Left lung (tissue), 10 donors: ENCODE measurements around the gene FAM78A. TPM values are rescaled to one million over a fixed set of nuclear protein-coding genes. Genes with fewer than 3 reads are reported as not detected.
A peak's percentile ranks its signal among the peaks of the same experiment; 100 is the strongest.

Source experiments
- ATAC-seq: fragments of 200-7000 bp; cut with Tn5 transposase; one replicate; pipeline ENCODE4 v1.9.1; 2020; ENCODE audit warnings: moderate library complexity
- DNase-seq, 4 donors: peaks; one replicate each; pipeline ENCODE4 v3.0.0-alpha.2; 2013 to 2020
- H3K27ac ChIP-seq, 2 donors: fragments of 200-600 bp; sonication (generic) in 1 of 2; one replicate each; pipeline versions ENCODE4 v1.5.0 to v1.8.0; 2020 to 2021
- H3K27me3 ChIP-seq, 2 donors: fragments of 200-600 bp; sonication (generic) in 1 of 2; one replicate each; pipeline versions ENCODE4 v1.5.0 to v1.8.0; 2020 to 2021
- H3K36me3 ChIP-seq, 2 donors: fragments of 200-600 bp; sonication (generic) in 1 of 2; one replicate each; pipeline versions ENCODE4 v1.5.0 to v1.8.0; 2020 to 2021
- H3K4me1 ChIP-seq, 2 donors: fragments of 200-600 bp; one replicate each; pipeline ENCODE4 v1.8.0; 2021
- H3K4me3 ChIP-seq, 2 donors: fragments of 200-600 bp; sonication (generic) in 1 of 2; one replicate each; pipeline versions ENCODE4 v1.5.0 to v1.8.0; 2020 to 2021; ENCODE audit warnings: mild to moderate bottlenecking in 1 of 2
- H3K9me3 ChIP-seq, 2 donors: fragments of 200-600 bp; sonication (generic) in 1 of 2; one replicate each; pipeline versions ENCODE4 v1.5.0 to v1.8.0; 2020 to 2021
- intact Hi-C, 2 donors: fragments of 100-400 bp; cut with DNase I; formaldehyde crosslinking; loops; one replicate each; pipeline versions ENCODE4 v1.11.2 to v1.14.2; 2022
- polyA plus RNA-seq, 6 donors: library from polyadenylated mRNA; unstranded; fragments of 120-200 nt; gene quantifications; one replicate each; pipeline ENCODE4 v1.2.1, GENCODE V29; 2013; ENCODE audit not compliant: insufficient read length in 6 of 6
- total RNA-seq, 2 donors: library from RNA; stranded (reverse); fragmentation: NEBNext Ultra II Directional; extraction: Animal tissue kit (Norgen Biotek cat#: 25700); gene quantifications; one replicate each; pipeline ENCODE4 v1.2.1, GENCODE V29; 2021
- TF ChIP-seq, protein P1 (sequence below), 2 donors: fragments of 200-600 bp; sonication (generic) in 1 of 2; IDR thresholded peaks; one replicate each; pipeline versions ENCODE4 v1.5.0 to v1.8.0; 2021; ENCODE audit warnings: antibody characterized with exemption in 2 of 2
- donor health status: DM: no; HTN: yes; CAD: no.
- donor health status: DM: no; HTN: no; CAD: no.

FAM78A gene
- total and polyA plus RNA-seq, 8 donors: 3.5 to 18.1 (median 6.5) TPM

DNA sequence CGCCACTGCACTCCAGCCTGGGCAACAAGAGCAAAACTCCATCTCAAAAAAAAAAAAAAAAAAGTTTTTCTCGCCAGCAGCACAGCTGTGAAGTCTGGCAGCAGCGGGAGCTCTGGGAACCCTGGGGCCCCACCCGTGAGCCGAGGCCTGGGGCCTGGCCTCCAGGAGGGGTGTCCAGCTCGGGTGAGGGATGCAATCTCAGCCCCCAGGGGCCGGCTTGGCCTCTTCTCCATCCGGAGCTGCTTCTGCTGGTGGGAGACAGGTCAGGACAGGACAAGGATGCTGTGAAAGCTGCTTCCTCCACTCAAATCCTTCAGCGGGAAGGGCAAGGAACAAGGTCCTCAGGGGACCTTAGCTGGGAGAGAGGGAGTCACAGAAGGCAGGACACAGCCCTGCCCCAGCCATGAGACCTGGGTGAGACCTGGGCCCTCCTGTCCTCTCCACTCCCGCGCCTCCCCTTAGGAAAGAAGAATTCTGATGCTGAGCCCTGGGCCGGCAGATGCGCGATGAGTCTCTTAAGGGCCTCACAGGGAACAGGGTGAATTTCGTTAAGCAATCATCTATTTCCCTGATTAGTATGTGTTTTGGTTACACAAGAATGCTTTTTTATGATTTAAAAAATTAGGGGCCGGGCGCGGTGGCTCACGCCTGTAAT is 43.8 kb upstream of the FAM78A start:
- Histone ChIP-seq H3K36me3 (no peaks in the 10 kb centered on the region), H3K27ac (no peak overlapping the region), H3K4me1 (no peaks in the 10 kb centered on the region), H3K4me3 (no peak overlapping the region), H3K27me3 (no peaks in the 10 kb centered on the region), H3K9me3 (no peaks in the 10 kb centered on the region)
- TF ChIP-seq, protein P1, sequence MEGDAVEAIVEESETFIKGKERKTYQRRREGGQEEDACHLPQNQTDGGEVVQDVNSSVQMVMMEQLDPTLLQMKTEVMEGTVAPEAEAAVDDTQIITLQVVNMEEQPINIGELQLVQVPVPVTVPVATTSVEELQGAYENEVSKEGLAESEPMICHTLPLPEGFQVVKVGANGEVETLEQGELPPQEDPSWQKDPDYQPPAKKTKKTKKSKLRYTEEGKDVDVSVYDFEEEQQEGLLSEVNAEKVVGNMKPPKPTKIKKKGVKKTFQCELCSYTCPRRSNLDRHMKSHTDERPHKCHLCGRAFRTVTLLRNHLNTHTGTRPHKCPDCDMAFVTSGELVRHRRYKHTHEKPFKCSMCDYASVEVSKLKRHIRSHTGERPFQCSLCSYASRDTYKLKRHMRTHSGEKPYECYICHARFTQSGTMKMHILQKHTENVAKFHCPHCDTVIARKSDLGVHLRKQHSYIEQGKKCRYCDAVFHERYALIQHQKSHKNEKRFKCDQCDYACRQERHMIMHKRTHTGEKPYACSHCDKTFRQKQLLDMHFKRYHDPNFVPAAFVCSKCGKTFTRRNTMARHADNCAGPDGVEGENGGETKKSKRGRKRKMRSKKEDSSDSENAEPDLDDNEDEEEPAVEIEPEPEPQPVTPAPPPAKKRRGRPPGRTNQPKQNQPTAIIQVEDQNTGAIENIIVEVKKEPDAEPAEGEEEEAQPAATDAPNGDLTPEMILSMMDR (IDR thresholded peaks at IDR 0.05): no peak
- intact Hi-C loops: no loop called here
- DNase-seq: peak in 2 of 4 donors; percentile 10 to 49
- ATAC-seq: no peak

DNA sequence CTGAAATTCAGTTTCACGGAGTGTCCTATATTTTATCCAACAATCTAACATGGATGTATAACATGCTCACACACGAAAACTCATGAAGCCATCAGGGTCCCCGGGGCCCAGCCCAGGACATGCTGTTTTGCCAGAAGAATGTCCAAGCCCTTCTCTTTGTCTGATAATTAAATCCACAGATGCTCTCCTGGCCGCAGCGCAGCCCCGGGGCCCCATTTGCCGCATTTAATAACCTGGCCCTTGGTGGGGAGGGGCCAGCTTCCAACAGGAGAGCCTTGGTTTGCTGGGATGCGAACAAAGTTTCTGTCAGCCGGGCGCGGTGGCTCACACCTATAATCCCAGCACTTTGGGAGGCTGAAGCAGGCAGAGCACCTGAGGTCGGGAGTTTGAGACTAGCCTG is 43.2 kb upstream of the FAM78A start:
- H3K4me1 ChIP-seq: no peaks in the 10 kb centered on the region
- H3K9me3 ChIP-seq: no peaks in the 10 kb centered on the region
- intact Hi-C loops: loop anchor here in 1 of 2 donors (10.0 kb wide), 1 partner anchor 135 kb away; no protein-coding TSS in a partner anchor
- no peak for ATAC-seq
- peak in 1 of 4 donors; percentile 51 for DNase-seq
- H3K36me3 ChIP-seq: no peaks in the 10 kb centered on the region
- H3K4me3 ChIP-seq: no peak overlapping the region
- no peaks in the 10 kb centered on the region for H3K27me3 ChIP-seq
- H3K27ac ChIP-seq: no peak overlapping the region
- TF ChIP-seq, protein P1 (IDR thresholded peaks at IDR 0.05): no peak

DNA sequence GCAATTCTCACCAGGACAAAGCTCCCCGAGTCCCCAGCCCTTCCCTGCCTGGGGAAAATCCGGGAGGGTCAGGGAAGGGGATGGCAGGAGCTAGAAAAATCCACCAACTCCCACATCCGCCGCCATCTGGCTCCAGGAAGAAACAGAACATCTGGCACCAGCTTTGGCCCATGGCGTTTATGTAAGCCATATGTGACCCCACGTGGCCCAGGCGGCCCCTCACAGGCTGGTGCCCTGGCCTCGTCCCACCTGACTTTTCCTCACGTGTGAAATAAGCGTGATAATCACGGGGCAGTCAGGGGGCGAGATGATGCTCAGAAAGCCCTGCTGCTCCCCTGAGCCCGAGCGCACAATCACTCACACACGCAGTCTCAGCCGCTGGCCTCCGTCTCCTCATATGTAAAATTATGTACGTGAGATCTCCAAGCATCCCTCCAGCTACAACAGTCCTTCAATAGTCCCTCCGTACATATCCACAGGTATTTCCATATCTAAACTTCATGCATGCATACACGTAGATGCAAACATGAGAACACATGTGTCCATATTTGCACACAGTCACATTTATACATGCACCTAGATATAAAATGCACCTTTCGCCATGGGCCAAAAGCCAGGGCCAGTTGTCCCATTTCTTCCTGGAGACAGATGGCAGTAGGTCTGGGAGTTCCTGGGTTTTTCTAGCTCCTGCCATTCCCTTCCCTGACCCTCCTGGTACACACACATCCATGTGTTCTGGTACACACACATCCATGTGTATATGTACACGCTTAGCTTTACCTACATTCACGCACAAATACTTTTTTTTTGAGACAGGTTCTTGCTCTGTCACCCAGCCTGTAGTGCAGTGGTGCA is 42.1 kb upstream of the FAM78A start:
- no peaks in the 10 kb centered on the region for H3K36me3 ChIP-seq
- no peak for ATAC-seq
- H3K27me3 ChIP-seq: no peaks in the 10 kb centered on the region
- intact Hi-C loops: loop anchor here in 1 of 2 donors (10.0 kb wide), 1 partner anchor 134 kb away; no protein-coding TSS in a partner anchor
- TF ChIP-seq, protein P1 (IDR thresholded peaks at IDR 0.05): no peak
- no peaks in the 10 kb centered on the region for H3K4me1 ChIP-seq
- no peaks in the 10 kb centered on the region for H3K9me3 ChIP-seq
- DNase-seq: peak in 1 of 4 donors; percentile 46
- H3K4me3 ChIP-seq: no peak overlapping the region
- no peak overlapping the region for H3K27ac ChIP-seq

DNA sequence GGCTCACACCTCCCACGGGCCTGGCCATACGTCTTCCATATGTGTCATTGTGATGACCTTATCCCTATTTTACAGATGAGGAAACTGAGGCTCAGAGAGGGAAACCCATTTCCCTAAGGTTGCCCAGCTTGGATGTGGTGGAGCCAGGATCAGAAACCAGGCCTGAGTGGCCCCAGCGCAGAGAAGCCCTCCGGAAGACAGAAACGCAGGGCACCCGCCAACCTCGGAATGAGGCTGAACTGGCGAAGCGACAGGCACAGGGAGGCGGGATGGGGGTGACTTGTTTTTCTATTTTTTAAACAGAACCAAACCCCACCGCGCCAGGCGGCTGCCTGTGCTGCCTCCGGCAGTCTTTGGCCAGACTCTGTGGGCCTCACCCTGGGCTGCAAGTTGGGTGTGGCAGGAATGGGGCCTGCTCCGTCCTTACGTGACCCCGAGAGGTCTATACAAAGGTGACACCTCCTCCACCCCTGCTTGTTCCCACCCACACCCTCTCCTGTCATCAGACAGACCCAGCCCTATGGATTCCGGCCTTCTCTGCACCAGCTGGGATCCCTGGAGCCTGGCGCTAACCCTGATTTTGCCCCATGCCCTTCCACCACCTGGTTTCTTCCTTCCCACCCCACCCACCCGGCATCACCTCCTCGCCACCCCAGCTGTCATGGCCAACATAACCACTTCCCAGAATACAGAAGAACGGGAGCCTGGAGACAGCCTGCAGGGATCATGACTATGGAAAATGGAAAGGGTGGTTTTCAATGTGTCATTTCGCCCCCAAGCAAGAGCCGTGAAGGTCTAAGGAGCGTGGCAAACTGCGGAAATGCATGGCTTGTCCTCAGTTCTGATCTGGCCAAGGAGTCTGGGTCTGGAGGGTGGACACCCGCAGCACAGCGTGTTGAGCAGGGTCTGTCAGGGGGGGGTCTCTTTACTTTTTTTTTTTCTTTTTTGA is 36.8 kb upstream of the FAM78A start:
- ATAC-seq (no peak), DNase-seq (no peak)
- Histone ChIP-seq H3K4me3 (no peak overlapping the region), H3K4me1 (no peaks in the 10 kb centered on the region), H3K36me3 (no peaks in the 10 kb centered on the region), H3K27me3 (no peaks in the 10 kb centered on the region), H3K9me3 (no peaks in the 10 kb centered on the region), H3K27ac (no peak overlapping the region)
- TF ChIP-seq, protein P1 (IDR thresholded peaks at IDR 0.05): no peak
- intact Hi-C loops: loop anchor here in 1 of 2 donors (10.0 kb wide), 1 partner anchor 128 kb away; no protein-coding TSS in a partner anchor
